GF-D8 (cell line): ENCODE measurements around the gene MAML1.
"Not testable (repeated sequence)": the region's sequence is repeated elsewhere in the genome, so short reads cannot be mapped to it uniquely, and the experiment has no call there.

Experiments used
- DNase-seq: peaks from one replicate; lab custom pipeline; 2025; lab: John Stamatoyannopoulos, UW

Gene MAML1

DNA sequence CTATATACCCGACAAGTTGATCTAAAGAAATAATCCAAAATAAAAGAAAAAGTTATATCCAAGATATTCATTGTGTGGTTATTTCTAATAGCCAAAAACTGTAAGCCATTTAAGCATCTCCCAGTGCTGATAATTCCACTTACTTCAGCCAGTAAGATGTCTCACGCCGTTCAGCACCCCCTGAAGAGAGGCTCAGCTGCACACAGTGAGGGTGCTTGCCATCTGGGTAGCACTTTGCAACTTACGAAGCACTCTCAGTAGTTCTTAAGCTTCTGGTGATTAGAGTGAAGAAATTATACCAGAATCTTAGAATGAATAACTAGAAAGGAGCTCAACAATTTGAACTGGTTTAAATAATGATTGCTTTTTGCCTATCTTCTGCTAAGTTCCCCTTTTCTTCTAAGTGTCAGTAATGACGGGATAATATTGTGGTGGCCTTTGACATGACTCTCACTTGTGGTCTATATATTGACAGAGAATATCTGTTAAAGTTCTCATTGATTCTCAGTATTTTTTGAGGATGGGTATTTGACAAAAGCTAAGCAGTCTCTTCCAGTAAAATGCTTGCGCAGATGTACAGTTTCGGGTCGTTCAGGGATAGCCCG, 35.0 kb downstream of the MAML1 start:
- no peak for DNase-seq

DNA sequence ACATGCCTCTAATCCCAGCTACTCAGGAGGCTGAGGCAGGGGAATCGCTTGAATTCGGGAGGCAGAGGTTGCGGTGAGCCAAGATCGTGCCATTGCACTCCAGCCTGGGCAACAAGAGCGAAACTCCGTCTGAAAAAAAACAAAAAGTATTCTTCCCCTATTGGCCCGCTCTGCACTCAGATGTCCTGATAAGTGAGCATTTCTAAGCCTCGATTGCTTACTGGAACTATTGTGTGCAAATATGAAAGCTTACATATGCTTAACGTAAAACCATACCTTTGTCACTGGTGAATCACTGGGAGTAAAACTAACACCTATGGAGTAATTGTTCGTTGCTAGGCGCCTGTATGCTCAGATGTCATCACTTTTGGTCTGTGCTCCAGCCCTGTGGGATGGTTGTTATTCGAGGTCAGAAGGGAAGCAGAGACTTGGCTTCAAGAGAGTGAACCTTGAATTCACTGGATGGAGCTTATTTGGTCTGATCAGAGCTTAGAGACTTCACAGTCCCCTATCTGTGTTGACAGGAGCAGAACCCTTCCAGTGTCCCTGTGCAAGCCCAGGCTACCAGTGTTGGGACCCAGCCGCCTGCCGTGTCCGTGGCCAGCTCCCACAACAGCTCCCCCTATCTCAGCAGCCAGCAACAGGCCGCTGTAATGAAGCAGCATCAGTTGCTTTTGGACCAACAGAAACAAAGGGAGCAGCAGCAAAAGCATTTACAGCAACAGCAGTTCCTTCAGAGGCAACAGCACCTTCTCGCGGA, 35.9 kb downstream of the MAML1 start:
- no peak for DNase-seq

DNA sequence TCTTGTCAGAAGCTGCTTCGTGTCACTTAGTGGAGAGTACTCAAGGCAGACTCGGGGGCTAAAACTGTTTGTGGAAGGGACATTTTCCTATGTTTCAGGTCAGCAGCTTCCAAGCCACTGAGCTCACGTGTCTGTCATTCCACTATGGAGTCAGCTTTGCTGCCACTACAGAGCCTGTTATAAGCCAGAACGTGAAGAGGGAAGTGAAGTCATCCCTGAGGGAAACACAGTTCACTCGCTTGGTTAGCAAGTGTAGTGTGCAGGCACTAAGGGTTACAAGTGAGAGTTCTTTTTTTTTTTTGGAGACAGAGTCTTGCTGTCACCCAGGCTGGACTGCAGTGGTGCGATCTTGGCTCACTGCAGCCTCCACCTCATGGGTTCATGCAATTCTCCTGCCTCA, 36.6 kb downstream of the MAML1 start:
- no peak for DNase-seq

DNA sequence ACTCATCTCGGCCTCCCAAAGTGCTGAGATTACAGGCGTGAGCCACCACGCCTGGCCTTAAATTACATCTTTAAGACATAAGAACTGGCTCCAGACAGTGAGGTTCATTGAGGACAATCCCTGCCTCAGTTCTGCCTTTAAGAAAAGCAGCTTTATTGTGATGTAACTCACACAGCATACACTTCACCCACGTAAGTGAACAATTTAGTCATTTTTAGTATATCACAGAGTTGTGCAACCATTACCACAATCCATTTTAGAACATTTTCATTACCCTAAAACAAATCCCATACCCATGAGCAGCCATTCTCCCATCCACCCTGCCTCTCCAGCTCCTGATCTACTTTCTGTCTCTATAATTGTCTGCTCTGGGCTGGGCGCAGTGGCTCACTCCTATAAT, 37.2 kb downstream of the MAML1 start:
- no peak for DNase-seq

DNA sequence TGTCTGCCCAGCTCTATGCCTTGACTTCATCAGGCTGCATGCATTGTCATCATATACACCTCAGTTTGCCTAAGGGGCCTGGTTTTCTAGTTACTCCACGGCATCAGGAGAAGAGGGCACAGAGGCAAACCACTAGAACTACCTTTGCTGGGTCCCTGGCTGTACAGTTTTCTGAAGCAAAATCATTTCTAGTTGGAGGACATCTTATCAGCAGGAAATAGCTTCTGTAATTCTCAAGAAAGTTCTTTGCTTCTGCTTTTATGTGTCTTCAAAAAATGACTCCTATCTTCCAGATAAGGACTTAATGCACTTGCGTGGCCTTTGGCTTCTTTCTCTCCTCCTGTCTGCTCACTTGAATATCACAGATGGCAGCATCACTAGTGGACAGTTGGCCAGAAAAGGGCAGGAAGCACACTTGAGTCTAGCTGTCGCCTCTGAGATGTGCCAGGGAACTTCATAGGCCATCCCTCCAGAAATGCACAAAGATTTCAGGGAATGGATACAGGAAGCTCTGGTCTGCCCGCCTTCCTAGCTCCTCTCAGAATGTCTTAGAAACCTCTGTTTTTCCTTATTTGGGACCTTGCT, 38.8 kb downstream of the MAML1 start:
- peak; percentile 58 for DNase-seq

DNA sequence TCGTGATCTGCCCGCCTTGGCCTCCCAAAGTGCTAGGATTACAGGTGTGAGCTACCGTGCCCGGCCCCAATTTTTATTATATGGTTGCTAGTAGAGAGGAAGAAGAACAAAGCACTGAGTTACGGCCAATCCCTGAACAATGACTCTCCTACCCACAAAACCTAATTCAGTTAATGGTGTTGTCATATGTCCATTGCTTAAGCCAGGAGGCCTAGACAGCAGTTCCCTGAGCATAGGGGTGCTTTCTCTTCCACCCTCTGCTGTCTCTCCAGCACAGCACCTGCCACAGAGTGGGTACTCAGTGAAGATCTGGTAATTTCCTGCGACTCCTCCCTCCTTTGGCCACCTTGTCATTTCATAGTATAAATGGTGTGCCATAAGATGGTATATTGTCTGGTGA, 39.7 kb downstream of the MAML1 start:
- DNase-seq = peak; percentile 84

DNA sequence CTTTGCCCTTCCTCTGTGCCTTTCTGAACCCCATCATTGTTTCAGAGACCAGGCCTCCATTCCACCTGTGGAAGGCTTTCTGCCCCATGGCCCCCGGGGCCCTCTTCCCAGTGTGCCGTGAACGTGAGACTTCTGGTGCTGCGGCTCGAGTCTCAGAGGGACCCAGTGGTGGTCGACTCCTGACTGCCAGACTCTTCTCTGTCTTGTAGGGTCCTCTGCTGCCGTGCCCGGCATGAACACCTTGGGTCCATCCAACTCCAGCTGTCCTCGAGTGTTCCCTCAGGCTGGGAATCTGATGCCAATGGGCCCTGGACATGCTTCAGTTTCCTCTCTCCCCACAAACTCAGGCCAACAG, 41.0 kb downstream of the MAML1 start:
- no peak for DNase-seq

DNA sequence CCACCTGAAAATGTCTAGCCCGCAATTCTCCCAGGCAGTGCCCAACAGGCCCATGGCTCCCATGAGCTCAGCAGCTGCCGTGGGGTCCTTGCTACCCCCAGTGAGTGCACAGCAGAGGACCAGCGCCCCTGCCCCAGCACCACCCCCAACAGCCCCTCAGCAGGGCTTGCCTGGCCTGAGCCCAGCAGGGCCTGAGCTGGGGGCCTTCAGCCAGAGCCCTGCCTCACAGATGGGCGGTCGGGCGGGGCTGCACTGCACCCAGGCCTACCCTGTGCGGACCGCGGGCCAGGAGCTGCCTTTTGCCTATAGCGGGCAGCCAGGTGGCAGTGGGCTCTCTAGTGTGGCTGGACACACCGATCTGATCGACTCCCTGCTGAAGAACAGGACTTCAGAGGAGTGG, 41.8 kb downstream of the MAML1 start:
- DNase-seq = no peak

DNA sequence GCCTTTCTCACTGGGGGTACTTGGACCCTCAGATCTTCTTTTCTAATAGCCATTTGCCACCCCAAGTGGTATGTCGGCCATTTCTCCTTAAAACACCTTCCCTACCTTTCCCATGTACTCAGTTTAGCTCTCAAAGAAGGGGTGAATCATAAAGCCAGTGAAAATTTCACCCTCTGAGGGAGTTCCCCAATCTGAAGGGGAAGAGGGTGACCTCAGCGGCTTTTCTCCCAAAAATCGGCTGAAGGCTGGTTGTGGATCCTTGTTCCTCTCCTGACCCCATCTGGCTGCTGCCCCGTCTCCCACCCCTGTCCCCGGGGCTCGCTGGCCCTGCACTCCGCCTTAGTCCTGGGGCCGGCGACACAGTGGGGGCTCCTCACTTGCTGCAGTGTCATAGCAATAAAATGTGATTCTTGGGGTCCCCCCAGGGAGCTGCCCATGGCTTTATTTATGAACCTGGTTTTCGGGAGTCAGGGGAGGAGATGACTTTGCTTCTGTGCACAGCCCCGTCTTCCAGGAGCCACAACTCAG, 43.9 kb downstream of the MAML1 start:
- DNase-seq = no peak

DNA sequence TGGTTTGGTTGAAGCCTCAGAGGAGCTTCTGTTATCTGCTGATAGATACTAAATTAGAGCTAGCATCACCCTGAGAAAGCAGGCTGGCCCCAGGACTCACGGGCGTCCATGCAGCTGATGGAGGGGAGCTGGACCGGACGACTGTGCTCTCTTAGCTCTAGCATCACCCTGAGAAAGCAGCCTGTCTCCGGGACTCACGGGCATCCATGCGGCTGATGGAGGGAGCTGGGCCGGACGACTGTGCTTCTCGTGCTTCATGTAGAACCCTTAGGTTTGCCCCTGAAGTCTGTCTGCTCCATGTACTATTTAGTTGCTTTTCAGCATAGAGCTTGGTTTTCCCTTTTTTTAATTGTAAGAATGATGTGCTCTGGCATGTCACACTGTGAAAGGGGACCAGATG, 44.8 kb downstream of the MAML1 start:
- no peak for DNase-seq

DNA sequence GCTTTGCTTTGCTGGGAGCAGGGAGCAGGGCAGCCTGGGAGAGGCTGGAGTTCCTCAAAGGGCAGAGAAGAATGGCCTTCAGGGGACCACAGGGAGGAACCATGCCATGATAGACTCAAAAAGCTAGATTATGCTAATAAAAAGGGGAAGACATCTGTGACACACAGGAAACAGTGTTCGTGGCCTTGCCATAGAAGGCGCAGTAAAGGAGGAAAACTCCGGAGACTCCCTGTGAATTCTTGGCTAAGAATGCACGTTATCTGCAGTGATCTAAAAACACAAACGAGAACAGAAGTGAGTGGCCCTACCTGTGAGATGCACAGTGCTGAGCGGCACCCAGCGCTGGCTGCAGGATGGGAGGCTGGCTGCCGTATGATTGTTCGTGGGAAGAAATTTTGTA, 45.3 kb downstream of the MAML1 start:
- peak; percentile 58 for DNase-seq

DNA sequence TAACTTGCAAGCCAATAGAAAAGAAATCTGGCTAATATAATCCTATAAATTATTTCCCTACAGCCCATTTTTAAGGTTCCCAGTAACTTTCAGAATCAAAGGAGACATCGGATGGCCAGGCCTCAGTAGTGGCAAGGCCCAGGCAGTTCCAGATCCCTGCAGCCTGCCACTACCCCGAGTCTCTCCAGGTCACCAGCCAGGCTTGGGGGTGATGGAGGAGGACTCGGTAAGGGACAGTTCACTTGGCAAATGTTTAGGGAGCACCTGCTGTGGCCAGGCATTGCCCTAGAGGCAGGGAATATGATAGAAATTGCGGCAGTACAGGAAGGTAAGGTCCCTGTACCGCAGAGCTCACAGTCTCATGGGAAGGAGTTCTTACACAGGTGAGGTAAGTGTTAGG, 46.0 kb downstream of the MAML1 start:
- no peak for DNase-seq

DNA sequence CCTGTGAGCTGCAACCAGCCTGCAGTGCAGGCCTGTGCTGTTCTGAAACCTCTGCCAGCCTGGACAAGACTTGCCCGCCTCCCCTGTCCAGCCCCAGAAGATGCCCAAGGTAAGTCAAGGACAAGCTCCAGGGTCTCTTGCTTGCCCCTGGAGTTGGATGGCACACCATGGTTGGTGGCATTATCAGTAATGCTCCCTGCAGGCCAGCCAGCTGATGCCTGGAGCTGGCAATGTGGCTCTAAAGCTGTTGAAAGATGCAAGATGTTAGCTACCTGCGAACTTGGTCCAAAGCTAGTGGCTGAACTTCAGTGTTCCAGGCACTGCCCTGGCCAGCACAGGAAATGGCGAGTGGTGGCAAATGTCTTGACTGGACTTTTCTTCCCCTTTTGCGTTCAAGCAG, 47.2 kb downstream of the MAML1 start:
- no peak for DNase-seq

DNA sequence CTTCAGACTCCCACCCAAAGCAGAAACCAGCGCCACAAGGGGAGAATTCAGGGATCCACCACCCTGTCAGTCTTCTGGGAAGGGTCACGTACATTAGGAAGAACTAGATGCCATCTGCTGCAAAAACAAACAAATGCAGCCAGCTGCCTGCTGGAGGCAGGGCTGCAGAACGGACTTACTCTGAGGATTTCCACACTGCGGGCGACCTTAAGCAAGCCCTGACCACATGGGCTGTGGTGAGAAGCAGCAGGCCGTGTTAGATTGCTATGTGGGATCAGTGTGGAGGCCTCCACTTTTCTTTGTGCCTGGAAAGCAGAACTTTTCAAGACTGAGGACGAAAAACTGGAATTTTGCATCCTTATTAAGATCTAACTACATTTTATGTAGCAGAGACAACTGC, 47.7 kb downstream of the MAML1 start:
- peak; percentile 90 for DNase-seq

DNA sequence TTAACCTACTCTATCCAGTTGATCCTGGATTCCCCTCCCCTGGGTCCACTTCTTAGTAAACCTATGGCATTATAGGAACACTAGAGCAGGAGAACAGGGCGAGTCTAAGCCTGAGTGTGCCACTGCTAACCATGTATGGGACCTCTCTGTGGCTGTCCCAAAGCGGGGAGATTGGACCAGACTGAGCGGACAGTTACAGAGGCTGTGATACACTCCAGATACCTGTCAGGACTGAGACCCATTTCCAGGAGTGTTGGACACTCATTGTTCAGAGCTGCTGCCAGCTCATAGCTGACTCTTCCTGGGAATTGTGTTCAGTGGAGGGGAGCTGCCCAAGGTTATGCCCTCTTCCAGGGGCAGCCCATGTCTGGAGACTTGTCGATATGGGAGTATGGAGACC, 49.2 kb downstream of the MAML1 start:
- no peak for DNase-seq

DNA sequence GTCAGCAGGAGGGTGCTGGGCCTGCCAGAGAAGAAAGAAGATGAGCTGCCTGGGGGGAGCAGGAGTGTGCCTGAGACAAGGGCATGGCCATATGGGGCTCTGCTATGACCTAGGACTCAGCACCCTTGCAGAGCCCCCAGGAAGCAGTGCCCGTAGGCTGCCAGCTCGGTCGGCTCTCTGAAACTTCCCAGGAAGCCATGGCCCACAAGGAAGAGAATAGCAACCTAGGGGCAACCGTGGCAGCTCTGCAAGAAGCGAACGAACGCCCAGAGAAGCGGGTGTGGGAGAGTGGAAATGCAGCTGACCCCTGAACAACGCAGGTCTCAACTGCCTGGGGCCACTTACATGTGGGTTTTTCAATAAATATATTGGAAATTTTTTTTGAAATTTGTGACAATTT, 50.5 kb downstream of the MAML1 start:
- DNase-seq = no peak

DNA sequence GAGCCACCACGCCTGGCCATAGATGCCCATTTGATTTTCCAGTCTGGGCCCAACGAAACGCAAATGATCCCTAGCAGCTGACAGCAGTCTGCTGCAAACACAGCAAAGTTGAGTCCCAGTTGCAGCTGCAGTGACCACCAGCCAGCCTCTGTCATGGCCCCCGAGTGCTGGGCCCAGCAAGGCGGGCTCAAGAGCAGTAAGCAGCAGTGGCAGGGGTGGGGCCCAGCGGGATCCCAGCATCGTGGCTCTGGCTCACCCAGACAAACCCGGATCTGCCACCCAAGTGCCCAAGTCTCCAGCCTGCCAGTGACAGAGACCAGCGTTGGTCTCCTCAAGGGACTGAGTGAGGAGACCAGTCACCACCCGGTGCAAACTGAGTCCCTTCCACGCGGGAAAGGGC, 54.2 kb downstream of the MAML1 start:
- DNase-seq = no peak

DNA sequence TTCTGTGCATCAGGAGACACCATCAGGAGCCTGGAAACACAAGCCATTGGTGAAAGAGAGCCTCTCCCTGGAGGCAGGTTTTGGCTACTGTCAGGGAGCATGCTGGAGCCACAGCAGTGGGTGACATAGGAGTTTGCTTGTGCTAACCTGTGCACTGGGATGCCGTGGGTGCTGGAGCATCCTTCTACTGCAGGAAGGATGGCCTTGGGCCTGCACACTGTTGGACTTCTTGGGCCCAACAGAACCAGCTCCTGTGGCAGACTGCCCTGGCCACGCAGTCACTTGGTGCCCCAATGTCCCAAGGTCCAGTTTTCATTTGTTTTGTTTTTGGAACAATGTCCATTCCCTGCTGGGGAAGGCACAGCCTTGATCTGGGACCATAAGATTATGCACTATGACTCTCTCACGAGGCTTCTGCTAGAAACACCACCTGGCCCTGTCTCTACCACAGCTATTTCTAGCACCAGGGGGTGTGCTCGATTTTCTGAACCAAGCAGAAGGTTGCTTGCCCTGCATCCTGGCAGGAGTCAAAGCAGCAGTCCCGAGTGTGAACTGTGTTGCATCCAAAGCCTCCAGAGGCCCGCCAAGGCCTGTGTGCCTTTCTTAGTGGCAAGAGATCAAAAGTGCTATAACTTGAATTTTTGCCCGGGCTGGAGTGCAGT, 55.7 kb downstream of the MAML1 start:
- no peak for DNase-seq

DNA sequence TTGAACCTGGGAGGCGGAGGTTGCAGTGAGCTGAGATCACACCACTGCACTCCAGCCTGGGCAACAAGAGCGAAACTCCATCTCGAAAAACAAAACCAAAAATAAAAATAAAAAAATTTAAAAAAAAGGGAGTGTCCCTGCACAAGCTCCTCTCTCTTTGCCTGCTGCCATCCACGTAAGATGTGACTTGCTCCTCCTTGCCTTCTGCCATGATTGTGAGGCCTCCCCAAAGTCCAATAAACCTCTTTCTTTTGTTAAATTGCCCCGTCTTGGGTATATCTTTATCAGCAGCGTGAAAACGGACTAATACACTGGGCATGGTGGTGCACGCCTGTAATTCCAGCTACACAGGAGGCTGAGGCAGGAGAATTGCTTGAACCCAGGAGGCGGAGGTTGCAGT, 56.7 kb downstream of the MAML1 start:
- DNase-seq = not testable (repeated sequence)

DNA sequence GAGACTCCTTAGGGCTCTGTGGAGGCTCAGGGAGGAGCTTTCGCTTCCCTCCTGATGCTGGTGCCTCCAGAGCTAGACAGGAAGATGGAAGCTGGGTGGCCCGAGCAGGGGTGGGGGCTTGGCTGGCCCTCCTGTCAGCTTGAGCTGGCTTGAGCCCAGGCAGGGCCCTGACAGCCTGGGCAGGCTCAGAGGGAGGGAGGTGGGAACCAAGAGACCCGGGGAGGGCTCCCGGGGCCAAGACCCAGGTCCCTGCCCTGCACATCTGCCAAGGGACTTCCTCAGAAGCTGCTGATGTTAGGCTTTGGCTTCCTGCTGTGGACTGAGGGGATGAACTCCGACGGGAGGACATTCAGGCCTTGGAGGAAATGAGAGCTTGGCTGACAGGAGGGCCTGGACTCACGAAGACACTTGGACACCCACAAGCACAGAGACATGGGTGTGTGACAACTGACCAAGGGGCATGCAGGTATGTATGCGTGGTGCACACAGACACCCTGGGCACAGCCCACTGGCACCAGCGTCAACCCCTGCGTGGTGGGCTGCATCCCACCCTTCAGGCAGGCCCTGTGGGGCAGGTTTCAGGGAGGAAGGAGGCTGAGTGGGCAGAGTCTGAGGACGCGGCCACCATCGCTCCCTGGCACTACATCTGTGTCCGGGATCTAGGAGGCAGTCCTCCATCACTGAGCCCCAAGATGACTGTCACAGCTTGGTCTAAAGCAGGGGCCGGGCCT, 59.4 kb downstream of the MAML1 start:
- DNase-seq = no peak

DNA sequence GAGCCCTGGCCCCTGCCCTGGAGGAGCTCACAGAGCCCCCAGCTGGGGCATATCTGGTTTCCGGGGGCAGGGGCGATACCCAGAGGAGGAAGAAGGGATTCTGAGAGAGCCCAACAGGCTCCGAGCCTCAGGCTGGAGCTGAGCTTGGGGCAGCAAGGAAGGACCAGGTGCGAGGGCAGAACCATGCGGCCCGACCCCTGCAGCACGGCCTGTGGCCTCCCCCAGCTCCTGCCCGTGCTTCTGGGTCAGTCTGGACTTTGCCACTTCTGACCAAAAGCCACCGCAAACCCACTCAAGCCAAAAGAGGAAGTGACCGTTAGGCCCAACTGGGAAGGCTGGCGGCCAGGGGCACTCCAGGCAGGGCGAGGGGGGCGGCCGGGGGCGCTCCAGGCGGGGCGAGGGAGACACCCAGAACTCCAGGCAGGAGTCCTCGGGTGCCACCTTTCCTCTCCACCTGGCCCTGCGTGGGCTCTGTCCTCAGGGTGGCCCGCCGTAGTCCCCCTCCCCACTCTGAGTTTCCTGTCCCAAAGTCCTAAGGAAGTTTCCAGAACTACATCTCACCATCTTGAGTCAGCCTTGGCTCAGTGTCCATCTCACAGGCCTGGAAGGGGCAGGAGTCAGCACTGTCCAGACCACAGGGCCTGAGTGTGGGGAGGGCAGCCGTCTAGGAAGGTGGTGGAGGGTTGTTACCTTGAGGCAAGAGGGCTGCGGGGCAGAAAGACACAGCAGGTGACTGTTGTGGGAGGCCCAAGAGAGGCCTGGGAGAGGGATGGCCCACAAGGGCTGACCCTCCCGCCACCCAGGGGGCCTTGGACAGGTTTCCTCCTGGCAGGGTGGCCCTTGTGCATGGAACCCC, 60.2 kb downstream of the MAML1 start:
- DNase-seq = no peak
